ENCODE measurements around the gene EML3. TPM values are rescaled to one million over a fixed set of nuclear protein-coding genes. Genes with fewer than 3 reads are reported as not detected.

The EML3 gene
- total RNA-seq, 2 donors from 2014 or later = 37.5 to 58.7 TPM

DNA sequence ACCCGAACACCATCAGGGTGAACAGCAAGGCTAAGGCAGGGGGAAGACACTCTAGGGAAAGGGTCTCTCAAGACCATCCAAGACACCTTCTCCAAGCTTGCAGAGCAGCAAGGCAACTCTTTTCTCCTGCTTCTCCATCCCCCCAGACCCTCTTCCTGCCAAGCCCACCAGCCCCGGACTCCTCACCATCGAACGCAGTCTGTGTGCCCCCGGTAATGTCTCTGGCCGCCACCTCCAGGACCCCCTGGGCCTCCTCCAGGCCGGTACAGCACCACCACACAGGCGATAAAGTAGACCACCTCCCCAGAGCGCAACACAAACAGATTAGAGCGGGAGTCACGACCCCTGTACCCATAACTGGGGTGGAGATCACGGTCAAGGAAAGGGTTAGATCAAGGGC lies 3.8 kb downstream of the EML3 start:
- Histone ChIP-seq H3K27me3 (no peaks in the 10 kb centered on the region), H3K9me3 (no peaks in the 10 kb centered on the region), H3K4me3 (no peak overlapping the region), H3K9ac (ENCODE audit: low read depth in 2 of 2, low read length in 2 of 2) (no peak overlapping the region), H3K36me3 (no peaks in the 10 kb centered on the region), H3K4me1 (peaks cover 6% of the 10 kb centered on the region), H3K27ac (no peak overlapping the region)
- TF ChIP-seq CTCF (IDR thresholded peaks at IDR 0.05) = no peak
- no peak for DNase-seq
- intact Hi-C loops (cut with DNase I) = no loop called here

GRCh38 chr11:62607714-62608113 lies 4.9 kb downstream of the EML3 start:
- Histone ChIP-seq H3K27me3 (no peaks in the 10 kb centered on the region), H3K9me3 (no peaks in the 10 kb centered on the region), H3K36me3 (no peaks in the 10 kb centered on the region), H3K4me3 (no peak overlapping the region), H3K27ac (no peak overlapping the region), H3K9ac (ENCODE audit: low read depth in 2 of 2, low read length in 2 of 2) (no peak overlapping the region), H3K4me1 (peaks cover 6% of the 10 kb centered on the region)
- intact Hi-C loops (cut with DNase I) = no loop called here
- TF ChIP-seq CTCF (IDR thresholded peaks at IDR 0.05) = no peak
- no peak for DNase-seq

DNA sequence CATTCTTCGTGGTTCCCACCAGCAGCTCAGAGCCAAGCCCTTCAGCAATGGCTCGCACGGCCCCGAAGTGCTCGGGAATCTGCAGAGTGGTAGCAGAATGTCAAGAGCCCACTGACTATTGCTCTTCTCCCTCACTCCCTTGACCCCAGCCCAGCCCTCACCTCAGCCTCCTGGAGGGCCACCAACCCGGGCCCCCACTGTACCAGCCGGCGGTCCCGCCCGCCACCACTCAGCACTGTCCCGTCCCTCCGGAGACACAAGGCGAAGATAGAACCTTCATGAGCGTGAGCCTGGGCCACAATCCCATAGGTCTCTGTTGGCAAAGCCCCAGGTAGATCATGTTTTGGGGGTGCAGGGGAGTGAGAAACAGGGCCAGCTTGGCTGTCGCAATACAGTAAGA lies 6.7 kb downstream of the EML3 start:
- Histone ChIP-seq H3K9me3 (no peaks in the 10 kb centered on the region), H3K36me3 (no peaks in the 10 kb centered on the region), H3K9ac (ENCODE audit: low read depth in 2 of 2, low read length in 2 of 2) (no peak overlapping the region), H3K4me1 (peaks cover under 1% of the 10 kb centered on the region), H3K27ac (no peak overlapping the region), H3K27me3 (no peaks in the 10 kb centered on the region), H3K4me3 (no peak overlapping the region)
- intact Hi-C loops (cut with DNase I) = no loop called here
- TF ChIP-seq CTCF (IDR thresholded peaks at IDR 0.05) = no peak
- no peak for DNase-seq

GRCh38 chr11:62605467-62605866 lies 7.1 kb downstream of the EML3 start:
- Histone ChIP-seq H3K9ac (ENCODE audit: low read depth in 2 of 2, low read length in 2 of 2) (no peak overlapping the region), H3K36me3 (no peaks in the 10 kb centered on the region)
- intact Hi-C loops (cut with DNase I) = no loop called here

DNA sequence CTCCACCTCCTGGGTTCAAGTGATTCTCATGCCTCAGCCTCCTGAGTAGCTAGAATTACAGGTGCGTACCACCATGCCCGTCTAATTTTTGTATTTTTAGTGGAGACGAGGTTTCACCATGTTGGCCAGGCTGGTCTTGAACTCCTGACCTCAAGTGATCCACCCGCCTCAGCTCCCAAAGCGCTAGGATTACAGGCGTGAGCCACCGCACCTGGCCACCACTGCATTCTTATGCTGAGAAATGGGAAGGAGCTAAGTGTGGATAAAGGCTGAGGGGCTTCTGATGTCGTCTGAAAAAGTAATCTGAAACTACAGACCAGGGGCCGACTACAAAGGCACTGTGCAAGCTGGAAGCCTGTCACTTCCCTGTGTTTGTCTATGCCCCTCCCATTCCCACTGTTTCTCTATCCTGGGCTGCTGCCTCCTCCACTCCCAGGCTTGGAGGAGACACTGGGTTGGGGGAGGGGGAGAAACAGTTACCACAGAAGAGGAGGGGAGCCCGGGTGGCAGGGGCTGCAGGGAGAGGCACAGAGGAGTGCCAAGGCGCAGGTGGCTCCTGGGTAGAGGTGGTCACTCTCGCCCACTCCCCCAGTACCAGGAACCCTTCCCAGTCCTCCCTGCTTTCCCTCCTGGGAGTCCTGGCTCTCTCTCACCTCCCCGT lies 8.0 kb downstream of the EML3 start:
- Histone ChIP-seq H3K4me1 (peaks cover 5% of the 10 kb centered on the region), H3K9me3 (no peaks in the 10 kb centered on the region), H3K36me3 (no peaks in the 10 kb centered on the region), H3K27me3 (no peaks in the 10 kb centered on the region), H3K4me3 (no peak overlapping the region), H3K9ac (ENCODE audit: low read depth in 2 of 2, low read length in 2 of 2) (no peak overlapping the region), H3K27ac (no peak overlapping the region)
- intact Hi-C loops (cut with DNase I) = no loop called here
- no peak for TF ChIP-seq CTCF (IDR thresholded peaks at IDR 0.05)
- DNase-seq = no peak

More at GRCh38 chr11:62605467-62605866, 7.1 kb downstream of the EML3 start:
- Histone ChIP-seq H3K9me3 (no peaks in the 10 kb centered on the region), H3K27ac (no peak overlapping the region), H3K4me3 (no peak overlapping the region), H3K27me3 (no peaks in the 10 kb centered on the region), H3K4me1 (no peaks in the 10 kb centered on the region)
- DNase-seq = no peak
- TF ChIP-seq CTCF (IDR thresholded peaks at IDR 0.05) = no peak
